GM18867 (cell line): ENCODE measurements around the gene ADGRL3.

Experiments used
- ATAC-seq: cut with Tn5 transposase; IDR thresholded peaks from one replicate; pipeline ENCODE4 v1.9.1; 2021; ENCODE audit warnings: mild to moderate bottlenecking, moderate library complexity; ENCODE audit not compliant: unreplicated experiment

The ADGRL3 gene

GRCh38 chr4:62030958-62031357 lies 830.8 kb downstream of the ADGRL3 start:
- no peak for ATAC-seq

- ATAC-seq: no peak
Observed at GRCh38 chr4:62037571-62037970, 837.4 kb downstream of the ADGRL3 start.

- ATAC-seq: no peak
Observed at GRCh38 chr4:62051332-62051731, 851.2 kb downstream of the ADGRL3 start.

GRCh38 chr4:62053974-62054373 lies 853.8 kb downstream of the ADGRL3 start:
- no peak for ATAC-seq

- ATAC-seq: no peak
Observed at GRCh38 chr4:62057031-62057430, 856.9 kb downstream of the ADGRL3 start.

GRCh38 chr4:62058571-62058970 lies 858.4 kb downstream of the ADGRL3 start:
- no peak for ATAC-seq

- ATAC-seq: no peak
Observed at GRCh38 chr4:62070291-62070852, 870.2 kb downstream of the ADGRL3 start.

- no peak for ATAC-seq
Observed at GRCh38 chr4:62075089-62075488, 875.0 kb downstream of the ADGRL3 start.

GRCh38 chr4:62075521-62075920 lies 875.4 kb downstream of the ADGRL3 start:
- ATAC-seq: no peak

GRCh38 chr4:62077406-62077805 lies 877.3 kb downstream of the ADGRL3 start:
- no peak for ATAC-seq

GRCh38 chr4:62080431-62080830 lies 880.3 kb downstream of the ADGRL3 start:
- ATAC-seq: no peak

GRCh38 chr4:62087706-62088105 lies 887.6 kb downstream of the ADGRL3 start:
- ATAC-seq: no peak

GRCh38 chr4:62093735-62094134 lies 893.6 kb downstream of the ADGRL3 start:
- no peak for ATAC-seq

- no peak for ATAC-seq
Observed at GRCh38 chr4:62096881-62097280, 896.8 kb downstream of the ADGRL3 start.

GRCh38 chr4:62115216-62115615 lies 915.1 kb downstream of the ADGRL3 start:
- no peak for ATAC-seq

GRCh38 chr4:62117886-62118285 lies 917.8 kb downstream of the ADGRL3 start:
- ATAC-seq: no peak

GRCh38 chr4:62118558-62118957 lies 918.4 kb downstream of the ADGRL3 start:
- no peak for ATAC-seq

GRCh38 chr4:62119195-62119594 lies 919.1 kb downstream of the ADGRL3 start:
- no peak for ATAC-seq

GRCh38 chr4:62126064-62126732 lies 926.1 kb downstream of the ADGRL3 start:
- no peak for ATAC-seq
